22Rv1 (cell line): ENCODE measurements around the gene CLSTN2.

ENCODE experiments used
- H3K27ac ChIP-seq: fragments of 450-650 bp; 2 replicates; pipeline ENCODE4 v1.5.1; 2017
- ZFX ChIP-seq: fragments of 450-650 bp; IDR thresholded peaks from 2 replicates; pipeline ENCODE4 v1.6.1; 2017; ENCODE audit warnings: antibody characterized with exemption, borderline replicate concordance
- TF ChIP-seq, protein P1 (sequence below): fragments of 450-650 bp; IDR thresholded peaks from 2 replicates; pipeline ENCODE4 v1.5.1; 2017; ENCODE audit warnings: mild to moderate bottlenecking

The CLSTN2 gene

DNA sequence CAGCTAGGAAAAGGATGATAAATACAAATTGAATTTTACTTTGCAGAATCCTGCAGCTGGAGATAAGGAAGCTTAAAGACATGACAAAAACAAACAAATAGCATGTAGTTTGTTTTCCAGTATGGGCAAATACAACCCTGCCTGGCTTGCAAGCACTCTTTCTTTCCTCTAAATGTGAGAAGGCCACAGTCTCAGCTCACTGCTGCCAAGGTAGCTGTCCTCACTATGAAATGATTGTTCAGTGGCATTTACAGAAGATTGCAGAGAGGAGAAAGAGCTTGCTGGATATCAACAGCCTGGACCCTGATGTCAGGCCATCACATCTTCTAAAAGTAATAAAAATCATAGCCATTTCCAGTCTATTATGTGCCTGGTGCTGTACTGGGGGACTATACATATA, 262.0 kb downstream of the CLSTN2 start:
- no peak overlapping the region for H3K27ac ChIP-seq
- no peak for TF ChIP-seq ZFX
- TF ChIP-seq, protein P1, sequence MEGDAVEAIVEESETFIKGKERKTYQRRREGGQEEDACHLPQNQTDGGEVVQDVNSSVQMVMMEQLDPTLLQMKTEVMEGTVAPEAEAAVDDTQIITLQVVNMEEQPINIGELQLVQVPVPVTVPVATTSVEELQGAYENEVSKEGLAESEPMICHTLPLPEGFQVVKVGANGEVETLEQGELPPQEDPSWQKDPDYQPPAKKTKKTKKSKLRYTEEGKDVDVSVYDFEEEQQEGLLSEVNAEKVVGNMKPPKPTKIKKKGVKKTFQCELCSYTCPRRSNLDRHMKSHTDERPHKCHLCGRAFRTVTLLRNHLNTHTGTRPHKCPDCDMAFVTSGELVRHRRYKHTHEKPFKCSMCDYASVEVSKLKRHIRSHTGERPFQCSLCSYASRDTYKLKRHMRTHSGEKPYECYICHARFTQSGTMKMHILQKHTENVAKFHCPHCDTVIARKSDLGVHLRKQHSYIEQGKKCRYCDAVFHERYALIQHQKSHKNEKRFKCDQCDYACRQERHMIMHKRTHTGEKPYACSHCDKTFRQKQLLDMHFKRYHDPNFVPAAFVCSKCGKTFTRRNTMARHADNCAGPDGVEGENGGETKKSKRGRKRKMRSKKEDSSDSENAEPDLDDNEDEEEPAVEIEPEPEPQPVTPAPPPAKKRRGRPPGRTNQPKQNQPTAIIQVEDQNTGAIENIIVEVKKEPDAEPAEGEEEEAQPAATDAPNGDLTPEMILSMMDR: no peak

DNA sequence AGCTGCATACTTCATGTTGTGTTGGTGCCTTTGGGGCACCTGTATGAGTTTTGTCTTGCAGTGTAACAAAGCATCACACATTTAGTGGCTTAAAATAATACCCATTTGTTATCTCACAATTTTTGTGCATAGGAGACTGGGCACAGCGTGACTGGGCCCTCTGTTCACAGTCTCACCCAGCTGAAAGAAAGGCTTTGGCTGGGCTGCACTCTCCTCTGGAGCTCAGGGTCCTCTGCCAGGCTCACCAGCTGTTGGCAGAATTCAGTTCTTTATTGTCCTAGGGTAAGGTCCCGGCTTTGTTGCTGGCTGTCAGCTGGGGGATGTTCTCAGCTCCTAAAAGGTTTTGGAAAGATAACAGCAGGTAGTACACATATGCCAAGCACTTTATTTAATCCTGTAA, 263.3 kb downstream of the CLSTN2 start:
- H3K27ac ChIP-seq: no peak overlapping the region
- no peak for TF ChIP-seq ZFX
- TF ChIP-seq, protein P1: no peak

DNA sequence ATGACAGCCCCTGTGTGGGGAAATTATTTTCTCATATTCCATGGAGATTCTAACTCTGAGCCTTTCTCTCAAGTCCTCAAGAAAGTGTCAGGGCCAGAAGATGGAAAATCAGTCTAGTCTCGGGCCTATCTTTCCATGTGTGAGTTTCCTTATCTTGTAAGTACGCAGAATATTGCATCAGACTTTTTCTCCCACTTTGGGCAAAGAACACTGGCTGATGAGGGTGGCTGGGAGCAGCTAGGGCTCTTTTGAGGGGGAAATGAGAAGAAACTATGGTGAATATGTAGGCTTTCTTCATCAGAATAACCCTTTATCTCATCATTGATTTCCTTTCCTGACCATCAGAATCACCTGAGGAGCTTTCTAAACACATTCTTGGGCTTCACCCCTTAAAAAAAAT, 264.0 kb downstream of the CLSTN2 start:
- no peak for TF ChIP-seq ZFX
- TF ChIP-seq, protein P1: no peak
- no peak overlapping the region for H3K27ac ChIP-seq

DNA sequence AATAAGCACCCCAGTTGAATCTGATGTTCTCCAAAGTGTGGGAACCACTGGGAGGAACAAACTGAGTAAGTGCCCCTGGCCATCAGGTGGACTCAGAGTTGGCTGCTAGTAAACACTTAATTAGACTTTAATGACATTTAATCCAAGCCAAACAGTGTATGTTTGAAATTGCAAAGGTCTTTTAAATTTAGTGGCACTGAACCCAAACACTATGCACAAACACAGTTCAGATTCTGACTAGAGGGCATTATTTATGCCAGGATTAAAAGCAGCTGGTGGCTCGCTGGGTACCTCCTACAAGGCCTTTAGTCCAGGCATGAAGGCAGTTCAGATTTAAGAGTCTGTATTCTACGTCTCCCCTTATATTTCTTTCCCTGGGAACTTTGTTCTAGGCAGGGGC, 264.8 kb downstream of the CLSTN2 start:
- TF ChIP-seq ZFX: no peak
- TF ChIP-seq, protein P1: no peak

DNA sequence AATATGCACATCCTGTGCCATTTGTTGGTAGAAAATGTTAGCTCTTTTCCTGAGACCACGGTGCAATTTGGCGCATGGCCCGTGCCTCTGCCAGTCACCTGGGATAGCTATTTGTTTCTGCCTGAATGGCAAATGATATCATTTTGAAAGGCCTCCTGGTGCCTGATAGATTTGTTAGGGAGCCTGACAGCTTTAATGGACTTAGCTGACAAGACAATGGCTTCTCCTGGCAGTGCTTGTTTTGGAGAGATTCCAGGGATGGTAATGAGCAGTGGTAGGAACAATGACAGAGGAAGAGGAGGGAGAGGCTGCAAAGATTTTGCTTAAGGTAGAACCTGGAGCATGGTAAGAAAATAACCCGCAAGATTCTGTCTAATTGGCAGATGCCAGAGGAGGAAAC, 268.5 kb downstream of the CLSTN2 start:
- TF ChIP-seq, protein P1: no peak
- no peak for TF ChIP-seq ZFX
- H3K27ac ChIP-seq: no peak overlapping the region

More for the DNA sequence above, 264.8 kb downstream of the CLSTN2 start:
- H3K27ac ChIP-seq: no peak overlapping the region

DNA sequence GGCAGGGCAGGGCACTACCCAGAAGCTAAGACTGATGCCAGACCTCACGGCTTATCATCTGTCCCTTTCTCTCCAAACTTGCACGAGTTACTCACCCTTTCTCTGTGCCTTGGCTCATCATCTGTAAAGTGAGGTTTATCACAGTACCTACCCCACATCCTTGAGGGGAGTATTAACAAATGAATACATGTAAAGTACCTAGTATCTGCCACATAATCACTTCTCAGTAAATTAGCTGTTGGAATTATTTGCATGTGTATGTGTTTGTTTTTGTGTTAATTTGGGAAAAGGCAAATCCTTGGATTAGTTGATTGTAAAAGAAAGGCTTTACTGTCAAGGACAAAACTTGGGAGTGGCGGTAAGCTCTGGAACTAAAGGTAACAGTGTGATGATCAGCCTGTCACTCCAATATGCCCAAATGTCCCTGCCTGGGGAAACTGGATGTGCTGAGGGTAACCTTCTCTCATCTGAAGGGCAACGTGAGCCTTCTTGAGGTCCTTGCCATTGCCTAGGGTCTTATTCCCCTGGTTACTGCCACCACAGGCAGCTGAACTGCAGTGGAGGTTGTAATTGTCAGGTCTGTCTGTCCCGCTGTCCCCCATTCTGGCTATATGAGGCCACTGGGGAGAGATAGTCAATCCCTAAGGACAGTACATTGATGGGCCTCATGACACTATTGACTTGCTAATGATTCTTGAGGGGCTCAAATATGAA, 269.4 kb downstream of the CLSTN2 start:
- TF ChIP-seq, protein P1: no peak
- TF ChIP-seq ZFX: no peak
- no peak overlapping the region for H3K27ac ChIP-seq

DNA sequence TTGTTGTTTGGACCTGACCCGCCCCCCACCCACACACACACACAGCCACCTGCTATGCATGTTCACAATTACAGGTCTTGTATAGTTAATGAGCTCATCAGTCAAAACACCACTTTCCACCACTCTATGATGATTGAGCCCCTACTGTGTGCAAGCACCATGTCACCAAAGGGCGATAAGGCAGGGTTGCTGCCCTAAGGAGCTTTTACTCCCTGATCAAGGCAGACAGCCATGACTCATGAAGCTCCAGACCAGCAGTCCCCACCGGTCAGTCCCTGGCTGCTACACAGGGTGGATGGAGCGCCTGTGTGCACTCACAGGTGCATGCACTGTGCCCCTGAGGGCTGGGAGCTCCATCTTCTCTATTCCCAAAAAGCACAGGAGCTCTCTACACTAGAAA, 270.6 kb downstream of the CLSTN2 start:
- TF ChIP-seq, protein P1: no peak
- no peak for TF ChIP-seq ZFX
- H3K27ac ChIP-seq: no peak overlapping the region
